ENCODE measurements around the gene LRRC55.

DNA sequence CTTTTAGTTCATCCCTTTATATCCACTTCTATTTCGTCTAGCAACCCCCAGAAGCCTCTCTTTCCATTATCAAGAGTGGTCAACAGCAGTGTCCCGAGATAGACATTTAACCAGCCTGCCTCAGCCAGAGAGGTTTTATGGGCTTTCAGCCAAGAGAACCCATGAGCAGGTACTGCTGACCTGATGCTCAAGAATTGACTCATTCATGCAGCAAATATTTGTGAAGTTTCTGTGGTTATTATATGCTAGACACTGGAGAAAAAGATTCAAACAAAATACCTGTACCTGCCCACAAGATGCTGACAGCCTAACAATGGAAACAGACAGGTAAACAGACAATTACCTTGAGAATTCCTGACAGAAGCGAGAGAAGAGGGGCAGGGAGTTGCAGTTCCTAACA, 9.7 kb upstream of the LRRC55 start:
- TF ChIP-seq POU2F2 (IDR thresholded peaks at IDR 0.05; ENCODE audit: low read depth, low read length): no peak
- no peak for TF ChIP-seq POLR2AphosphoS5 (IDR thresholded peaks at IDR 0.05; ENCODE audit: low read depth, low read length)
- TF ChIP-seq POLR2A (IDR thresholded peaks at IDR 0.05; ENCODE audit: low read depth, low read length): no peak
- no peak for TF ChIP-seq PAX5 (IDR thresholded peaks at IDR 0.05; ENCODE audit: insufficient read depth, low read length, severe bottlenecking)

Data from GM12891 (cell line).